NCI-H774 (cell line): ENCODE measurements around the gene TRAF3IP1.
A peak's percentile ranks its signal among the peaks of the same experiment; 100 is the strongest.
"Not testable (repeated sequence)": the region's sequence is repeated elsewhere in the genome, so short reads cannot be mapped to it uniquely, and the experiment has no call there.

ENCODE experiments used
- DNase-seq: peaks from one replicate; lab custom pipeline; 2025; lab: John Stamatoyannopoulos, UW

The TRAF3IP1 gene

GRCh38 chr2:238344035-238344434 is 23.7 kb downstream of the TRAF3IP1 start:
- no peak for DNase-seq

GRCh38 chr2:238344517-238344916 is 24.2 kb downstream of the TRAF3IP1 start:
- no peak for DNase-seq

GRCh38 chr2:238345297-238345968 is 25.1 kb downstream of the TRAF3IP1 start:
- no peak for DNase-seq

- no peak for DNase-seq
Observed at GRCh38 chr2:238346544-238346943, 26.2 kb downstream of the TRAF3IP1 start.

- no peak for DNase-seq
Observed at GRCh38 chr2:238350150-238350897, 30.0 kb downstream of the TRAF3IP1 start.

GRCh38 chr2:238351315-238351714 is 31.0 kb downstream of the TRAF3IP1 start:
- DNase-seq, result no peak

GRCh38 chr2:238352361-238352760 is 32.0 kb downstream of the TRAF3IP1 start:
- DNase-seq, result no peak

GRCh38 chr2:238358769-238359168 is 38.5 kb downstream of the TRAF3IP1 start:
- no peak for DNase-seq

GRCh38 chr2:238359403-238359802 is 39.1 kb downstream of the TRAF3IP1 start:
- no peak for DNase-seq

- no peak for DNase-seq
Observed at GRCh38 chr2:238361877-238362276, 41.6 kb downstream of the TRAF3IP1 start.

GRCh38 chr2:238362626-238363025 is 42.3 kb downstream of the TRAF3IP1 start:
- DNase-seq, result no peak

- DNase-seq, result no peak
Observed at GRCh38 chr2:238369591-238370040, 49.3 kb downstream of the TRAF3IP1 start.

GRCh38 chr2:238370094-238370822 is 49.9 kb downstream of the TRAF3IP1 start:
- DNase-seq, result no peak

- peak; percentile 39 for DNase-seq
Observed at GRCh38 chr2:238370823-238371372, 50.6 kb downstream of the TRAF3IP1 start.

GRCh38 chr2:238372277-238372676 is 52.0 kb downstream of the TRAF3IP1 start:
- DNase-seq, result not testable (repeated sequence)

GRCh38 chr2:238376884-238377391 is 56.6 kb downstream of the TRAF3IP1 start:
- DNase-seq, result no peak

GRCh38 chr2:238378230-238379095 is 58.1 kb downstream of the TRAF3IP1 start:
- DNase-seq, result peak; percentile 7

GRCh38 chr2:238379096-238379810 is 58.9 kb downstream of the TRAF3IP1 start:
- no peak for DNase-seq

- no peak for DNase-seq
Observed at GRCh38 chr2:238380336-238380735, 60.0 kb downstream of the TRAF3IP1 start.

GRCh38 chr2:238380785-238381184 is 60.5 kb downstream of the TRAF3IP1 start:
- DNase-seq, result no peak
